Measurements from ENCODE around the gene CRTAP. TPM values are rescaled to one million over a fixed set of nuclear protein-coding genes. Genes with fewer than 3 reads are reported as not detected.
"Not testable (repeated sequence)": the region's sequence is repeated elsewhere in the genome, so short reads cannot be mapped to it uniquely, and the experiment has no call there.

The CRTAP gene
- total RNA-seq (185 TPM), polyA plus RNA-seq (333 TPM)

- DNase-seq (ENCODE audit: extremely low spot score) = peak; percentile 69
- WGBS = under 1% methylated on average over 98 of the region's 98 CpGs
- no peaks in the 10 kb centered on the region for H3K4me1 ChIP-seq (ENCODE audit: insufficient read depth)
- peak within 1 kb of the TSS; percentile 86 for H3K4me3 ChIP-seq (ENCODE audit: low read depth, low read length)
- no peaks in the 10 kb centered on the region for H3K36me3 ChIP-seq (ENCODE audit: insufficient read depth)
- peak within 1 kb of the TSS; percentile 92 for H3K27ac ChIP-seq (ENCODE audit: low read depth)
Measured at GRCh38 chr3:33113772-33114621, at the start of gene CRTAP. Gene CRTAP (plus strand): TSS chr3:33114014. CDS start chr3:33114078, 64 bp downstream.

DNA sequence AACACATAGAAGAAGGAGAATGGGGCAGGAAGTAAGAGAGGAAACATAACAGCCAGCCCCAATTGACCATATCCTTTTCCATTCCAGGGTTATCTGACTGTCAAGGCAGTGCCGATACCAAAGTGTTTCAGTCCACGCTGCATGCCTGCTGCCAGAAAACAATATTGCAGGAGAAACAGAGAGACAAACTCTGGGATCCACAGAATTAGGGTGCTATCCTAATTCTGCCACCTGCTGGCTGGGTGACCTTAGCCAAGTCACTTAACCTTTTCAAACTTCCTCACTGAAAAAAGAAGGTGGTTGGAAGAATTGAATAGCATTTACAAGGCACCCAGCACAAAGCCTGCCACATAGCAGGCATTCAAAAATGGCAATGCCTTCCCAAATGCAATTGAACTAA, 48.9 kb upstream of the CRTAP start:
- no peak overlapping the region for H3K27ac ChIP-seq (ENCODE audit: low read depth)
- no peak overlapping the region for H3K4me3 ChIP-seq (ENCODE audit: low read depth, low read length)
- 92% methylated on average over 2 of the region's 2 CpGs for WGBS
- H3K4me1 ChIP-seq (ENCODE audit: insufficient read depth) = no peaks in the 10 kb centered on the region
- H3K36me3 ChIP-seq (ENCODE audit: insufficient read depth) = no peaks in the 10 kb centered on the region
- DNase-seq (ENCODE audit: extremely low spot score) = no peak

DNA sequence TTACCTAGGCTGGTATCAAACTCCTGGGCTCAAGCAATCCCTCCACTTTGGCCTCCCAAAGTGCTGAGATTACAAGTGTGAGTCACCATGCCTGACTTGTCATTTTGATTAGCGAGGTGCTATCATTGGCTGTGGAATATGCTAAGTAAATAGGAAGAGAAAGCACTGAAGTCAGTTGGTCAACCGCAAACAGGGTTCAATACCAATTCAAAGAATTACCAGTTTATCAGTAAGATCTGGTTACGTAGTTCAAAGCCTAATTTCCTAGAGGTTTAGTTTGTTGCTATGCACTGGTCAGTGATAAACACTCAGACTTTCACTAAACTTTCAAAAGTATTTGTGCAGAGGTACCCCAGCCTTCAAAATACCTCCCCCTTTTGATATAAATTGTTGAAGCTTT, 46.3 kb upstream of the CRTAP start:
- WGBS = 77% methylated on average over 3 of the region's 3 CpGs
- Histone ChIP-seq H3K4me1 (ENCODE audit: insufficient read depth) (no peaks in the 10 kb centered on the region), H3K4me3 (ENCODE audit: low read depth, low read length) (no peak overlapping the region), H3K27ac (ENCODE audit: low read depth) (no peak overlapping the region), H3K36me3 (ENCODE audit: insufficient read depth) (no peaks in the 10 kb centered on the region)
- DNase-seq (ENCODE audit: extremely low spot score) = no peak

DNA sequence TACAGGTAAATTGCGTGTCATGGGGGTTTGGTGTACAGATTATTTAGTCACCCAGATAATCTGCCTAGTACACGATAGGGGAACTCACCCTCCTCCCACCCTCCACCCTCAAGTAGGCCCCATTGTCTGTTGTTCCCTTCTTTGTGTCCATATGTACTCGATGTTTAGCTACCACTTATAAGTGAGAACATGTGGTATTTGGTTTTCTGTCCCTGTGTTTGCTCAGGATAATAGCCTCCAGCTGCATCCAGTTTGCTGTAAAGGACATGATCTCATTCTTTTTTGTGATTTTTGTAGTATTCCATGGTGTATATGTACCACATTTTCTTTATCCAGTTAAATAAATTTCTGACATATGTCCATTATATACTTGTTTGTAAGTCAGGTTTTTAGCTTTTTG, 44.0 kb upstream of the CRTAP start:
- WGBS = 31% methylated on average over 3 of the region's 3 CpGs
- DNase-seq (ENCODE audit: extremely low spot score); H3K4me1 ChIP-seq (ENCODE audit: insufficient read depth); H3K27ac ChIP-seq (ENCODE audit: low read depth); H3K4me3 ChIP-seq (ENCODE audit: low read depth, low read length); H3K36me3 ChIP-seq (ENCODE audit: insufficient read depth): not testable (repeated sequence)

GRCh38 chr3:33071181-33071580, 42.6 kb upstream of the CRTAP start:
- no peak overlapping the region for H3K27ac ChIP-seq (ENCODE audit: low read depth)
- DNase-seq (ENCODE audit: extremely low spot score) = no peak
- no peaks in the 10 kb centered on the region for H3K4me1 ChIP-seq (ENCODE audit: insufficient read depth)
- 80% methylated on average over 4 of the region's 4 CpGs for WGBS
- H3K36me3 ChIP-seq (ENCODE audit: insufficient read depth) = no peaks in the 10 kb centered on the region
- no peak overlapping the region for H3K4me3 ChIP-seq (ENCODE audit: low read depth, low read length)

GRCh38 chr3:33071946-33072345, 41.9 kb upstream of the CRTAP start:
- DNase-seq (ENCODE audit: extremely low spot score) = no peak
- no peaks in the 10 kb centered on the region for H3K4me1 ChIP-seq (ENCODE audit: insufficient read depth)
- H3K4me3 ChIP-seq (ENCODE audit: low read depth, low read length) = no peak overlapping the region
- no peaks in the 10 kb centered on the region for H3K36me3 ChIP-seq (ENCODE audit: insufficient read depth)
- no peak overlapping the region for H3K27ac ChIP-seq (ENCODE audit: low read depth)
- WGBS = 91% methylated on average over 1 of the region's 1 CpG

- WGBS = 67% methylated on average over 13 of the region's 13 CpGs
- no peak overlapping the region for H3K4me3 ChIP-seq (ENCODE audit: low read depth, low read length)
- no peaks in the 10 kb centered on the region for H3K36me3 ChIP-seq (ENCODE audit: insufficient read depth)
- H3K4me1 ChIP-seq (ENCODE audit: insufficient read depth) = no peaks in the 10 kb centered on the region
- no peak overlapping the region for H3K27ac ChIP-seq (ENCODE audit: low read depth)
- no peak for DNase-seq (ENCODE audit: extremely low spot score)
Measured at GRCh38 chr3:33074217-33075067, 39.4 kb upstream of the CRTAP start.

DNA sequence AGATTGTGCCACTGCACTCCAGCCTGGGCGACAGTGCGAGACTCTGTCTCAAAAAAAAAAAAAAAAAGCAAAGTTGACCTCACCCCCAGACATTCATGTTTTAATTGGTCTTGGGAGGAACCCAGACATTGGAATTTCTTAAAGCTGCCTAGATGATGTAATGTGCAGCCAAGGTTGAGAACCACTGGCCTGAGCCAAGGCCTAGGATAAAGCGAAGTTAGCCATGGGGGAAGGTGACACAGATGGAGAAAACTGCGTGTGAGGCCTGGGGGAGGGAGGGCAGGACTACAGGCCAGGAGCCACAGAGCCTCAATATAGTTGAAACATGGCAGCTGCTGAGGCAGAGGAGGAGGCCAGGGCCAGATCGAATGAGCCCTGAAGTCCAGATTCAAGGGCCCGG, 37.8 kb upstream of the CRTAP start:
- no peak for DNase-seq (ENCODE audit: extremely low spot score)
- Histone ChIP-seq H3K4me3 (ENCODE audit: low read depth, low read length) (no peak overlapping the region), H3K36me3 (ENCODE audit: insufficient read depth) (no peaks in the 10 kb centered on the region), H3K4me1 (ENCODE audit: insufficient read depth) (no peaks in the 10 kb centered on the region), H3K27ac (ENCODE audit: low read depth) (no peak overlapping the region)
- WGBS = 75% methylated on average over 6 of the region's 6 CpGs

DNA sequence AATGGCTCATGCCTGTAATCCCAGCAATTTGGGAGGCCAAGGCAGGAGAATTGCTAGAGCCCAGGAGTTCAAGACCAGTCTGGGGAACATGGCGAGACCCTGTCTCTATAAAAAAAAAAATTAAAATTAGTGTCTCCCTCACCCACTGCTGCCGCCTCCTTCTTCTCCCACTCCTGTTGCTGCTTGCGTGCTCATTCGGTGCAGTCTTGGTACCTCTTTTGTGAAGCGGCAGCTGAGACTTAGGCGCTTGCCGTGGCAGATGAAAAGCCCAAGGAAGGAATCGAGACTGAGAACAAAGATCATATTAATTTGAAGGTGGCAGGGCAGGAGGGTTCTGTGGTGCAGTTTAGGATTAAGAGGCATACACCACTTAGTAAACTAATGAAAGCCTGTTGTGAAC, 36.9 kb upstream of the CRTAP start:
- no peak for DNase-seq (ENCODE audit: extremely low spot score)
- no peaks in the 10 kb centered on the region for H3K4me1 ChIP-seq (ENCODE audit: insufficient read depth)
- no peak overlapping the region for H3K4me3 ChIP-seq (ENCODE audit: low read depth, low read length)
- 98% methylated on average over 8 of the region's 8 CpGs for WGBS
- no peaks in the 10 kb centered on the region for H3K36me3 ChIP-seq (ENCODE audit: insufficient read depth)
- no peak overlapping the region for H3K27ac ChIP-seq (ENCODE audit: low read depth)

DNA sequence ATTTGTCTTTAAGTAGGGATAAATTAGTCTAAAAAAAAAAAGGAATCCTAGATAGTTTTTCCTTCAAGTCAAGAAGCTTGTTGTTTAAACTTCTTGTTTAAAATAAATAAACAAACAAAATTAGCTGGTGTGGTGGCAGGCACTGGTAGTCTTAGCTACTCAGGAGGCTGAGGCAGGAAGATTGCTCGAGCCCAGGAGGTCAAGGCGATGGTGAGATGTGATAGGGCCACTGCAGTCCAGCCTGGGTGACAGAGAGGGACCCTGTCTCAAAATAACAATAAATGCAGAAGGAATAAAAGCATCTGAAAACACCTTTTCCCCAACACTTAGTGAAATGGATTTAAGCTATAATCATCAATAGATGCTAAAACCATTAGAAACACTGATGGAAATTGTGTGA, 35.8 kb upstream of the CRTAP start:
- WGBS = 97% methylated on average over 2 of the region's 2 CpGs
- no peak for DNase-seq (ENCODE audit: extremely low spot score)
- Histone ChIP-seq H3K4me1 (ENCODE audit: insufficient read depth) (no peaks in the 10 kb centered on the region), H3K4me3 (ENCODE audit: low read depth, low read length) (no peak overlapping the region), H3K27ac (ENCODE audit: low read depth) (no peak overlapping the region), H3K36me3 (ENCODE audit: insufficient read depth) (no peaks in the 10 kb centered on the region)

DNA sequence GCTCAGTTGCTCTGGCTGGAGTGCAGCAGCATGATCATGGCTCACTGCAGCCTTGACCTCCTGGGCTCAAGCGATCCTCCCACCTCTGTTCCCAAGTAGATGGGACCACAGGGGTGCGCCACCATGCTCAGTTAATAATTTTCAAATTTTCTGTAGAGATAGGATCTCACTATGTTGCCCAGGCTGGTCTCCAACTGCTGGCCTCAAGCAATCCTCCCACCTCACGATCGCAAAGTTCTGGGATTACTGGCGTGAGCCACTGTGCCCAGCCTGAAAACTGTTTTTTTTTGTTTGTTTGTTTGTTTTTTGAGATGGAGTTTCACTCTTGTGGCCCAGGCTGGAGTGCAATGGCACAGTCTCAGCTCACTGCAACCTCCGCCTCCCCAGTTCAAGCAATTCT, 34.0 kb upstream of the CRTAP start:
- DNase-seq (ENCODE audit: extremely low spot score); H3K4me3 ChIP-seq (ENCODE audit: low read depth, low read length); H3K27ac ChIP-seq (ENCODE audit: low read depth); H3K36me3 ChIP-seq (ENCODE audit: insufficient read depth); H3K4me1 ChIP-seq (ENCODE audit: insufficient read depth): not testable (repeated sequence)
- 96% methylated on average over 6 of the region's 6 CpGs for WGBS

GRCh38 chr3:33081812-33082211, 32.0 kb upstream of the CRTAP start:
- Histone ChIP-seq H3K4me1 (ENCODE audit: insufficient read depth) (no peaks in the 10 kb centered on the region), H3K36me3 (ENCODE audit: insufficient read depth) (no peaks in the 10 kb centered on the region), H3K4me3 (ENCODE audit: low read depth, low read length) (no peak overlapping the region), H3K27ac (ENCODE audit: low read depth) (no peak overlapping the region)
- no peak for DNase-seq (ENCODE audit: extremely low spot score)

DNA sequence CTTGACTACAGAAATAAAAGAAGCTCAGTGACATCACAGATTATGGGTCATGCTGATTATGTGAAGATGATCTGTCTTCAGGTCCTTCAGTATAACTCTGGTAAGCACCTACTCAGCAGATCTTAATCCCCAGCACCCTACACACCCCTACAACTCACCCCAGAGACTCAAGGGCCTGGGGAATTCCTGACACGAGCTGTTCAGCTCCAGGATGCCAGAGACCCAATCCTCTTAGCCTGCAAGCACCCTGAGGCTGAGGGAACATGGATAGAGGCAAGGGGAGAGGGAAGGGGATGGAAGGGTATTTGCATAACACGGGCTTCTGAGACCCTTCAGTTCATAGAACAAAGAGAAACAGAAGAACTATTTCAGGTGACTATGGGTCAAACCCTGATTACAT, 29.9 kb upstream of the CRTAP start:
- Histone ChIP-seq H3K27ac (ENCODE audit: low read depth) (no peak overlapping the region), H3K4me3 (ENCODE audit: low read depth, low read length) (no peak overlapping the region), H3K4me1 (ENCODE audit: insufficient read depth) (peaks cover 1% of the 10 kb centered on the region), H3K36me3 (ENCODE audit: insufficient read depth) (no peaks in the 10 kb centered on the region)
- 70% methylated on average over 2 of the region's 2 CpGs for WGBS
- DNase-seq (ENCODE audit: extremely low spot score) = no peak

GRCh38 chr3:33088691-33089090, 25.1 kb upstream of the CRTAP start:
- Histone ChIP-seq H3K4me3 (ENCODE audit: low read depth, low read length) (no peak overlapping the region), H3K27ac (ENCODE audit: low read depth) (no peak overlapping the region), H3K36me3 (ENCODE audit: insufficient read depth) (peaks cover 2% of the 10 kb centered on the region), H3K4me1 (ENCODE audit: insufficient read depth) (peaks cover 1% of the 10 kb centered on the region)
- no peak for DNase-seq (ENCODE audit: extremely low spot score)
